Spleen (tissue), 11 donors: ENCODE results near the gene YTHDF2. TPM values are rescaled to one million over a fixed set of nuclear protein-coding genes. Genes with fewer than 3 reads are reported as not detected.

Source experiments
- DNase-seq: peaks from one replicate; pipeline ENCODE4 v3.0.0-alpha.2; 2020
- H3K27ac ChIP-seq, 8 donors: fragments of 200-600 bp; sonication (generic) in 7 of 8; 1 replicate in 4 of 8; 2 replicates in 4 of 8; pipeline versions ENCODE4 v1.5.0 to v1.8.0; 2016 to 2021; ENCODE audit warnings: inconsistent platforms in 4 of 8, mild to moderate bottlenecking in 4 of 8, moderate library complexity in 1 of 8
- H3K27me3 ChIP-seq, 7 donors: fragments of 200-600 bp; sonication (generic) in 6 of 7; replicated peaks in 1 of 7; 1 replicate in 4 of 7; 2 replicates in 3 of 7; pipeline versions ENCODE4 v1.5.0 to v1.8.0; 2016 to 2021; ENCODE audit warnings: inconsistent platforms in 3 of 7, mild to moderate bottlenecking in 1 of 7
- H3K36me3 ChIP-seq, 6 donors: fragments of 200-600 bp; sonication (generic) in 5 of 6; 1 replicate in 4 of 6; 2 replicates in 2 of 6; pipeline versions ENCODE4 v1.5.0 to v1.8.0; 2016 to 2021; ENCODE audit warnings: inconsistent platforms in 2 of 6
- H3K4me1 ChIP-seq, 6 donors: fragments of 200-600 bp; sonication (generic) in 5 of 6; 1 replicate in 3 of 6; 2 replicates in 3 of 6; pipeline versions ENCODE4 v1.5.0 to v1.8.0; 2016 to 2021; ENCODE audit warnings: inconsistent platforms in 3 of 6
- H3K4me3 ChIP-seq, 8 donors: fragments of 200-600 bp; sonication (generic) in 7 of 8; 1 replicate in 4 of 8; 2 replicates in 4 of 8; pipeline versions ENCODE4 v1.5.0 to v1.8.0; 2016 to 2021; ENCODE audit warnings: inconsistent platforms in 4 of 8, mild to moderate bottlenecking in 4 of 8, moderate library complexity in 2 of 8
- H3K9me3 ChIP-seq, 8 donors: fragments of 200-600 bp; sonication (generic) in 7 of 8; 1 replicate in 4 of 8; 2 replicates in 4 of 8; pipeline versions ENCODE4 v1.5.0 to v1.8.0; 2016 to 2021; ENCODE audit warnings: inconsistent platforms in 4 of 8
- POLR2A ChIP-seq, 3 donors: fragments of 450-650 bp; IDR thresholded peaks; one replicate each; pipeline ENCODE4 v1.5.1; 2017; ENCODE audit warnings: antibody characterized with exemption in 3 of 3, mild to moderate bottlenecking in 1 of 3
- POLR2AphosphoS5 ChIP-seq, 3 donors: sonication (generic); formaldehyde crosslinking; IDR thresholded peaks; one replicate each; pipeline ENCODE4 v1.5.1; 2017; ENCODE audit warnings: antibody characterized with exemption in 3 of 3
- WGBS, 5 donors: extraction: QIAGEN DNeasy Blood & Tissue Kit in 3 of 5; methylation state at CpG; one replicate each; pipeline versions ENCODE4 v1.1.5 to v1.1.7; 2013 to 2018; 5-methylcytosine and 5-hydroxymethylcytosine counted together
- intact Hi-C: fragments of 100-400 bp; cut with DNase I; formaldehyde crosslinking; loops from one replicate; pipeline ENCODE4 v1.15.0; 2023; ENCODE audit warnings: low total_unique reads
- polyA plus RNA-seq, 3 donors: library from polyadenylated mRNA; stranded (reverse); fragments of 200-250 nt; gene quantifications; one replicate each; pipeline ENCODE4 v1.2.1, GENCODE V29; 2013
- total RNA-seq, 7 donors: library from RNA; depleted of rRNA in 3 of 7; stranded (reverse); fragments of >200 nt in 3 of 7; fragmentation: NEBNext Ultra II Directional in 4 of 7; extraction: Animal tissue kit (Norgen Biotek cat#: 25700) in 4 of 7; gene quantifications; one replicate each; pipeline versions ENCODE4 v1.1.0 to v1.2.1, GENCODE V29; 2016 to 2021
- TF ChIP-seq, protein P1 (sequence below), 11 experiments: fragments of 200-600 bp in 7 of 11; fragments of 450-650 bp in 4 of 11; sonication (generic) in 4 of 11; IDR thresholded peaks in 8 of 11; conservative IDR thresholded peaks in 3 of 11; 1 replicate in 7 of 11; 2 replicates in 4 of 11; pipeline versions ENCODE4 v1.4.0 to v1.8.0; 2016 to 2021; ENCODE audit warnings: antibody characterized with exemption in 11 of 11, inconsistent platforms in 4 of 11, mild to moderate bottlenecking in 1 of 11
- donor health status: healthy with polysubstance abuse.
- donor health status: DM: no; HTN: no; CAD: no; lungs with moderate emphysema.
- donor health status: DM: no; HTN: no; CAD: no.
- donor health status: Bipolar disorder and iron deficiency.
- donor health status: healthy.
- donor health status: DM: no; HTN: no; CAD: no.
- donor health status: DM: yes; HTN: yes; CAD: no.

The YTHDF2 gene
- total and polyA plus RNA-seq, 10 donors: 31.4 to 67.5 (median 57.0) TPM

DNA sequence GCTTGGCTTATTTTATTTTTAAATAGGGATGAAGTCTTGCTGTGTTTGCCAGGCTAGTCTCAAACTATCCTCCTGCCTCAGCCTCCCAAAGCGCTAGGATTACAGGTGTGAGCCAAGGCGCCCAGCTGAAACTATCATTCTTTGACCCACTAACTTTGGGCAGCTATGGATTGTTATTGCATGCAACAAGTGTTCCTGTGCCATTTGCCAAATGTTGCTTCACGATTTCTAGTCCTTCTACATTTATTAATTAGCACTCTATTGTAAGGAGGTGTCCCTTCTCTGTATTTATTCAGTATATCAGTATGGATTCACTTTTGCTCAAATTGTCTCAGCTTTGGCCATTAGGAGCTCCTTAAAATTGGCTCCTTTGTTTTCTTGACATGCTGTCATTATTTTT lies 36.4 kb downstream of the YTHDF2 start:
- WGBS, 5 donors: 95 to 97% (median 96%) methylated on average over 3 of the region's 3 CpGs
- intact Hi-C loops: no loop called here

DNA sequence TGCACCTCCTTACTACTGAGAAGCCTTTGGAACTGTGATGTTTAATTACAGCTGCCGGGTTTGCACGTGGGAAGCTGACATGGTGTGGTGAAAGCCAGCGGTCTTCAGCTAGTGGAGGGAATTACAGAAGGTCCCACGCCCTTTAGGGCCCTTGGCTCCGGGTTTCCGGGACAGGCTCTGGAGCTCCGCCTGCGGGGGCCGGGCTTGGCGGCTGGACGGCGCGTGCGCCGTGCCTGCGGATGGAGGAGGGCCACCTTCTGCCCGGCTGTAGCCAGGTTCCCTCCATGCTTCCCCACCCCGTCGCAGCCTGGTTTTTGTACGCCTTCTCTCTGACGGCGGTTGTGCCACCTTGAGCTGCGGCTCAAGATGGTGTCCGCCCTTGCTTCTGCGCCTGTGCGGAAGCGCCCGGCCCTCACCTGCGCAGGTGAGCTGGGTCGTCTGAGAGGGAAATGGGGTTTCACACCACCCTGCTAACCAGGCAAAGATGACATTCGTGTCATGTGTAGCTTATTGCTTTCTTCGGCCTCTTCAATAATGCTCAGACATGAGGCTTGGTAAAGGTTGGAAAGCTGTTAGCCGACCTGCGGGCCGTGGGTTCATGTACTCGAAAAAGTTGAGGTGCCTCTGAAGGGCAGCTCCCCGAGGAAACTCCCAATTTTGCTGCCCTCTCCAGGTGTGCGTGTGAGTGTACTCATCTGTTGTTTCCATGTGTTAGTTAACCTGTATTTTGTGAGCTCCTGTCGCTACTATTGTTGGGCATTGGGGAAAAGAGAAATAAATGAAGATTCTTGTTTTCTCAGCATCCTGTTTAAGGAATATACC lies 38.6 kb downstream of the YTHDF2 start:
- DNase-seq: peak; percentile 93
- TF ChIP-seq, protein P1, sequence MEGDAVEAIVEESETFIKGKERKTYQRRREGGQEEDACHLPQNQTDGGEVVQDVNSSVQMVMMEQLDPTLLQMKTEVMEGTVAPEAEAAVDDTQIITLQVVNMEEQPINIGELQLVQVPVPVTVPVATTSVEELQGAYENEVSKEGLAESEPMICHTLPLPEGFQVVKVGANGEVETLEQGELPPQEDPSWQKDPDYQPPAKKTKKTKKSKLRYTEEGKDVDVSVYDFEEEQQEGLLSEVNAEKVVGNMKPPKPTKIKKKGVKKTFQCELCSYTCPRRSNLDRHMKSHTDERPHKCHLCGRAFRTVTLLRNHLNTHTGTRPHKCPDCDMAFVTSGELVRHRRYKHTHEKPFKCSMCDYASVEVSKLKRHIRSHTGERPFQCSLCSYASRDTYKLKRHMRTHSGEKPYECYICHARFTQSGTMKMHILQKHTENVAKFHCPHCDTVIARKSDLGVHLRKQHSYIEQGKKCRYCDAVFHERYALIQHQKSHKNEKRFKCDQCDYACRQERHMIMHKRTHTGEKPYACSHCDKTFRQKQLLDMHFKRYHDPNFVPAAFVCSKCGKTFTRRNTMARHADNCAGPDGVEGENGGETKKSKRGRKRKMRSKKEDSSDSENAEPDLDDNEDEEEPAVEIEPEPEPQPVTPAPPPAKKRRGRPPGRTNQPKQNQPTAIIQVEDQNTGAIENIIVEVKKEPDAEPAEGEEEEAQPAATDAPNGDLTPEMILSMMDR (IDR thresholded peaks at IDR 0.05 in 8 of 11, conservative IDR thresholded peaks at IDR 0.05 in 3 of 11): peak in 1 of 11 experiments; percentile 16
- TF ChIP-seq POLR2A (IDR thresholded peaks at IDR 0.05) (no peak), POLR2AphosphoS5 (IDR thresholded peaks at IDR 0.05) (peak; percentile 69 to 89 (median 78))
- Histone ChIP-seq H3K27me3 (no peaks in the 10 kb centered on the region), H3K4me1 (peaks cover 0 to 35% (median 17%) of the 10 kb centered on the region in 6 donors), H3K4me3 (peak overlapping the region; percentile 14 to 76 (median 44)), H3K9me3 (no peaks in the 10 kb centered on the region), H3K27ac (peak overlapping the region in 7 of 8 donors; percentile 49 to 83 (median 73)), H3K36me3 (peaks cover 0 to 34% (median 4%) of the 10 kb centered on the region in 6 donors)
- intact Hi-C loops: no loop called here
- 13 to 19% (median 15%) methylated on average over 39 of the region's 39 CpGs for WGBS, 5 donors

More for the DNA sequence above, 36.4 kb downstream of the YTHDF2 start:
- Histone ChIP-seq H3K27ac (no peak overlapping the region), H3K4me3 (no peak overlapping the region), H3K36me3 (peaks cover 0 to 56% (median 20%) of the 10 kb centered on the region in 6 donors), H3K27me3 (no peaks in the 10 kb centered on the region), H3K9me3 (no peaks in the 10 kb centered on the region), H3K4me1 (peaks cover 0 to 38% (median 16%) of the 10 kb centered on the region in 6 donors)
- TF ChIP-seq, protein P1 (IDR thresholded peaks at IDR 0.05 in 8 of 11, conservative IDR thresholded peaks at IDR 0.05 in 3 of 11): no peak
- TF ChIP-seq POLR2AphosphoS5 (IDR thresholded peaks at IDR 0.05): no peak
- no peak for TF ChIP-seq POLR2A (IDR thresholded peaks at IDR 0.05)
- no peak for DNase-seq

DNA sequence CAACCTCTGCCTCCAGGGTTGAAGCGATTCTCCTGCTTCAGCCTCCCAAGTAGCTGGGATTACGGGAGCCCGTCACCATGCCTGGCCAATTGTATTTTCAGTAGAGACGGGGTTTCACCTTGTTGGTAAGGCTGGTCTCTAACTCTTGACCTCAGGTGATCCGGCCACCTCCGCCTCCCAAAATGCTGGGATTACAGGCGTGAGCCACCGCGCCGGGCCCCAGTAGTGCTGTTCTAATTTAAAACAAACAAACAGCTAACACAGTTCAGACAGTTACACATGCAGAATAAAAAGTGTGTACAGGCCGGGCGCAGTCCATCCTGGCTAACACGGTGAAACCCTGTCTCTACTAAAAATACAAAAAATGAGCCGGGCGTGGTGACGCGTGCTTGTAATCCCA lies 39.6 kb downstream of the YTHDF2 start:
- TF ChIP-seq, protein P1 (IDR thresholded peaks at IDR 0.05 in 8 of 11, conservative IDR thresholded peaks at IDR 0.05 in 3 of 11): no peak
- TF ChIP-seq POLR2AphosphoS5 (IDR thresholded peaks at IDR 0.05) (no peak), POLR2A (IDR thresholded peaks at IDR 0.05) (no peak)
- intact Hi-C loops: no loop called here
- peak; percentile 29 for DNase-seq
- Histone ChIP-seq H3K9me3 (no peaks in the 10 kb centered on the region), H3K4me1 (peaks cover 0 to 38% (median 17%) of the 10 kb centered on the region in 6 donors), H3K27me3 (no peaks in the 10 kb centered on the region), H3K27ac (no peak overlapping the region), H3K36me3 (peaks cover 0 to 25% (median 3%) of the 10 kb centered on the region in 6 donors), H3K4me3 (no peak overlapping the region)
- 96 to 99% (median 98%) methylated on average over 15 to 17 of the region's 17 CpGs for whole genome bisulfite sequencing, 5 donors

DNA sequence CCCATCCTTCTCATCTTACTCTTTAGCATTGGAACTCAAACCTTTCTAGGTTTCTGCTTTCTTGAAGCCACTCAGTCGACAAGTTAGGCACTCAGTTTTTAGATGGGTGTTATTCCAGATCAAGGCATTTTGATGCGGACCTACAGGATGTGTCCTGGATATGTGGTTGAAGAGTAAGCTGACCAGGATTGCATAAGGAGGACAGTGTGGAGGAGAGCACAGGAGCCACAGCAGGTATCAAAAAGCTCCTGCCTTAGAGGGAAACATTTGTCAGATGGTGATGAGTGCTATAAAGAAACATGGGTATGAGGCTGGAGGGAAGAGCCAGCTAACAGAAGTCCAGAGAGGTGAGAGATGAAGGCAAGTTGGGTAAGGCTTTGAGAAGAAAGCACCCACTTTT lies 41.3 kb downstream of the YTHDF2 start:
- H3K4me3 ChIP-seq: no peak overlapping the region
- TF ChIP-seq, protein P1 (IDR thresholded peaks at IDR 0.05 in 8 of 11, conservative IDR thresholded peaks at IDR 0.05 in 3 of 11): no peak
- no peak for TF ChIP-seq POLR2AphosphoS5 (IDR thresholded peaks at IDR 0.05)
- TF ChIP-seq POLR2A (IDR thresholded peaks at IDR 0.05): no peak
- 84 to 93% (median 88%) methylated on average over 2 of the region's 2 CpGs for WGBS, 5 donors
- no peak for DNase-seq
- peaks cover 0 to 9% (median 2%) of the 10 kb centered on the region in 6 donors for H3K36me3 ChIP-seq
- peaks cover 0 to 38% (median 17%) of the 10 kb centered on the region in 6 donors for H3K4me1 ChIP-seq
- no peaks in the 10 kb centered on the region for H3K9me3 ChIP-seq
- no peak overlapping the region for H3K27ac ChIP-seq
- intact Hi-C loops: no loop called here
- no peaks in the 10 kb centered on the region for H3K27me3 ChIP-seq
